ENCODE data around the gene SEMA6A.
"Not testable (repeated sequence)": the region's sequence is repeated elsewhere in the genome, so short reads cannot be mapped to it uniquely, and the experiment has no call there.

The SEMA6A gene

GRCh38 chr5:116546033-116546742 lies 28.4 kb downstream of the SEMA6A start:
- no peak for DNase-seq

GRCh38 chr5:116545465-116545864 lies 29.2 kb downstream of the SEMA6A start:
- not testable (repeated sequence) for DNase-seq

- no peak for DNase-seq
Measured at GRCh38 chr5:116544531-116545241, 29.9 kb downstream of the SEMA6A start.

GRCh38 chr5:116543501-116543900 lies 31.1 kb downstream of the SEMA6A start:
- DNase-seq: no peak

- no peak for DNase-seq
Measured at GRCh38 chr5:116542619-116543018, 32.0 kb downstream of the SEMA6A start.

- no peak for DNase-seq
Measured at GRCh38 chr5:116539222-116539621, 35.4 kb downstream of the SEMA6A start.

GRCh38 chr5:116536316-116537083 lies 38.1 kb downstream of the SEMA6A start:
- no peak for DNase-seq

- DNase-seq: no peak
Measured at GRCh38 chr5:116534964-116535651, 39.5 kb downstream of the SEMA6A start.

GRCh38 chr5:116532762-116533525 lies 41.7 kb downstream of the SEMA6A start:
- DNase-seq: no peak

GRCh38 chr5:116531635-116532034 lies 43.0 kb downstream of the SEMA6A start:
- no peak for DNase-seq

GRCh38 chr5:116531117-116531516 lies 43.5 kb downstream of the SEMA6A start:
- DNase-seq: no peak

GRCh38 chr5:116530276-116530675 lies 44.3 kb downstream of the SEMA6A start:
- DNase-seq: no peak

- no peak for DNase-seq
Measured at GRCh38 chr5:116529615-116530014, 45.0 kb downstream of the SEMA6A start.

- DNase-seq: no peak
Measured at GRCh38 chr5:116528519-116529234, 45.9 kb downstream of the SEMA6A start.

- DNase-seq: no peak
Measured at GRCh38 chr5:116527582-116527981, 47.0 kb downstream of the SEMA6A start.

GRCh38 chr5:116525674-116526073 lies 48.9 kb downstream of the SEMA6A start:
- DNase-seq: no peak

- no peak for DNase-seq
Measured at GRCh38 chr5:116524966-116525365, 49.7 kb downstream of the SEMA6A start.

- DNase-seq: no peak
Measured at GRCh38 chr5:116524051-116524904, 50.3 kb downstream of the SEMA6A start.

- not testable (repeated sequence) for DNase-seq
Measured at GRCh38 chr5:116523182-116523581, 51.4 kb downstream of the SEMA6A start.

GRCh38 chr5:116522356-116523136 lies 52.1 kb downstream of the SEMA6A start:
- DNase-seq: no peak

All from effector CD4-positive, alpha-beta T cell (primary cell).